ENCODE measurements around the gene ZNF548. TPM values are rescaled to one million over a fixed set of nuclear protein-coding genes. Genes with fewer than 3 reads are reported as not detected.
"Not testable (repeated sequence)": the region's sequence is repeated elsewhere in the genome, so short reads cannot be mapped to it uniquely, and the experiment has no call there.

The ZNF548 gene
- total RNA-seq, 1 experiment from 2014 or later, result 4.9 TPM

DNA sequence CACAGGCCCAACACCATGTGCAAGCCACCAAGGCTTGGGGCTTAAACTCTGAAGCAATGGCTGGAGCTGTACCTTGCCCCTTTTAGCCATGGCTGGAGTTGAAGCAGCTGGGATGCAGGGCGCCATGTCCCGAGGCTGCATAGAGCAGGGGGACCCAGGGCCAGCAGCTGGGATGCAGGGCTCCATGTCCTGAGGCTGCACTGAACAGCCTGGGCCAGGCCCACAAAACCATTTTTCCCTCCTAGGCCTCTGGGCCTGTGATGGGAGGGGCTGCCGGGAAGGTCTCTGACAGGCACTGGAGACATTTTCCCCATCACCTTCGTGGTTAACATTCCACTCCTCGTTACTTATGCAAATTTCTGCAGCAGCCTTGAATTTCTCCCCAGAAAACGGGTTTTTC lies 15.5 kb upstream of the ZNF548 start:
- H3K36me3 Mint-ChIP-seq (ENCODE audit: insufficient read depth, unreplicated experiment), result peaks cover 17% of the 10 kb centered on the region
- H3K4me1 Mint-ChIP-seq (ENCODE audit: low read depth, unreplicated experiment), result no peaks in the 10 kb centered on the region
- Histone ChIP-seq H3K9me3 (peaks cover 36% of the 10 kb centered on the region), H3K4me3 (ENCODE audit: low read depth, low read length) (no peak overlapping the region), H3K4me1 (no peaks in the 10 kb centered on the region), H3K27me3 (replicated peaks; ENCODE audit: control insufficient read depth, insufficient read depth, low read length) (no peaks in the 10 kb centered on the region), H3K36me3 (ENCODE audit: control insufficient read depth, insufficient read depth, low read length) (no peaks in the 10 kb centered on the region; the same call in 1 of the 2 replicates)
- H3K9me3 Mint-ChIP-seq (ENCODE audit: unreplicated experiment), result peaks cover 33% of the 10 kb centered on the region
- no peak overlapping the region for H3K27ac Mint-ChIP-seq (ENCODE audit: unreplicated experiment)
- TF ChIP-seq, protein P1, sequence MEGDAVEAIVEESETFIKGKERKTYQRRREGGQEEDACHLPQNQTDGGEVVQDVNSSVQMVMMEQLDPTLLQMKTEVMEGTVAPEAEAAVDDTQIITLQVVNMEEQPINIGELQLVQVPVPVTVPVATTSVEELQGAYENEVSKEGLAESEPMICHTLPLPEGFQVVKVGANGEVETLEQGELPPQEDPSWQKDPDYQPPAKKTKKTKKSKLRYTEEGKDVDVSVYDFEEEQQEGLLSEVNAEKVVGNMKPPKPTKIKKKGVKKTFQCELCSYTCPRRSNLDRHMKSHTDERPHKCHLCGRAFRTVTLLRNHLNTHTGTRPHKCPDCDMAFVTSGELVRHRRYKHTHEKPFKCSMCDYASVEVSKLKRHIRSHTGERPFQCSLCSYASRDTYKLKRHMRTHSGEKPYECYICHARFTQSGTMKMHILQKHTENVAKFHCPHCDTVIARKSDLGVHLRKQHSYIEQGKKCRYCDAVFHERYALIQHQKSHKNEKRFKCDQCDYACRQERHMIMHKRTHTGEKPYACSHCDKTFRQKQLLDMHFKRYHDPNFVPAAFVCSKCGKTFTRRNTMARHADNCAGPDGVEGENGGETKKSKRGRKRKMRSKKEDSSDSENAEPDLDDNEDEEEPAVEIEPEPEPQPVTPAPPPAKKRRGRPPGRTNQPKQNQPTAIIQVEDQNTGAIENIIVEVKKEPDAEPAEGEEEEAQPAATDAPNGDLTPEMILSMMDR (IDR thresholded peaks at IDR 0.05; ENCODE audit: insufficient read depth in 1 of 2, low read depth in 1 of 2, low read length in 1 of 2, severe bottlenecking in 1 of 2, unreplicated experiment in 1 of 2), result no peak
- BruUV-seq (replicated peaks), result no TSS peak
- no peak for DNase-seq
- intact Hi-C loops (cut with micrococcal nuclease; ENCODE audit: unreplicated experiment), result no loop called here
- ChIA-PET POLR2A (no interaction called here), CTCF (no interaction called here)
- no peaks in the 10 kb centered on the region for H3K27me3 Mint-ChIP-seq (ENCODE audit: insufficient read depth, unreplicated experiment)
- no peak overlapping the region for H3K4me3 Mint-ChIP-seq (ENCODE audit: unreplicated experiment)

DNA sequence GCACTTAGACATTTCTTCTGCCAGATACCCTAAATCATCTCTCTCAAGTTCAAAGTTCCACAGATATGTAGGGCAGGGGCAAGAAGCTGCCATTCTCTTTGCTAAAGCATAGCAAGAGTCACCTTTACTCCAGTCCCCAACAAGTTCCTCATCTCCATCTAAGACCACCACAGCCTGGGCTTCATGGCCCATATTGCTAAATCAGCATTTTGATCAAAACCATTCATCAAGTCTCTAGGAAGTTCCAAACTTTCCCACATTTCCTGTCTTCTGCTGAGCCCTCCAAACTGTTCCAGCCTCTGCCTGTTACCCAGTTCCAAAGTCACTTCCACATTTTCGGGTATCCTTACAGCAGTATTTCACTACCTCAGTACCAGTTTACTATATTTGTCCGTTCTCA lies 15.0 kb upstream of the ZNF548 start:
- H3K36me3 Mint-ChIP-seq (ENCODE audit: insufficient read depth, unreplicated experiment), result peaks cover 17% of the 10 kb centered on the region

DNA sequence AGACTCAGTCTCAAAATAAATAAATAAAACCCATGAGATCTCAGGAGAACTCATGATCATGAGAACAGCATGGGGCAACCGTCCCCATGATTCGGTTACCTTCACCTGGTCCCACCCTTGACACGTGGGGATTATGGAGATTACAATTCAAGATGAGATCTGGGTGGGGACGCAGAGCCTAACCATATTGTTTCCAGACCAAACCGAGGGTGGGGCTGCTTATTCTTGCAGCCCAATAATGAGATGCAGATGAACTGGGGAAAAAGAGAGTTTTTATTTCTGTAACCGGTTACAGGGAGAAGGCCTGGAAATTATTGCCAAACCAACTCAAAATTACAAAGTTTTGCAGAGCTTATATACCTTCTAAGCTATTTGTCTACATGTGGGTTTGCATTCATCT lies 13.5 kb upstream of the ZNF548 start:
- BruUV-seq (replicated peaks), result no TSS peak
- Mint-ChIP-seq H3K27me3 (ENCODE audit: insufficient read depth, unreplicated experiment) (no peaks in the 10 kb centered on the region), H3K4me1 (ENCODE audit: low read depth, unreplicated experiment) (no peaks in the 10 kb centered on the region), H3K4me3 (ENCODE audit: unreplicated experiment) (no peak overlapping the region), H3K27ac (ENCODE audit: unreplicated experiment) (no peak overlapping the region), H3K9me3 (ENCODE audit: unreplicated experiment) (peaks cover 50% of the 10 kb centered on the region), H3K36me3 (ENCODE audit: insufficient read depth, unreplicated experiment) (peaks cover 17% of the 10 kb centered on the region)
- no peak for DNase-seq
- TF ChIP-seq, protein P1 (IDR thresholded peaks at IDR 0.05; ENCODE audit: insufficient read depth in 1 of 2, low read depth in 1 of 2, low read length in 1 of 2, severe bottlenecking in 1 of 2, unreplicated experiment in 1 of 2), result no peak
- H3K4me1 ChIP-seq, result no peaks in the 10 kb centered on the region
- intact Hi-C loops (cut with micrococcal nuclease; ENCODE audit: unreplicated experiment), result no loop called here
- ChIA-PET POLR2A (no interaction called here), CTCF (no interaction called here)
- H3K27me3 ChIP-seq (replicated peaks; ENCODE audit: control insufficient read depth, insufficient read depth, low read length), result no peaks in the 10 kb centered on the region
- no peak overlapping the region for H3K4me3 ChIP-seq (ENCODE audit: low read depth, low read length)
- H3K36me3 ChIP-seq (ENCODE audit: control insufficient read depth, insufficient read depth, low read length), result no peaks in the 10 kb centered on the region; the same call in 1 of the 2 replicates
- peaks cover 44% of the 10 kb centered on the region for H3K9me3 ChIP-seq

More for the DNA sequence above, 15.0 kb upstream of the ZNF548 start:
- H3K27me3 Mint-ChIP-seq (ENCODE audit: insufficient read depth, unreplicated experiment); H3K4me1 ChIP-seq; H3K27me3 ChIP-seq (replicated peaks; ENCODE audit: control insufficient read depth, insufficient read depth, low read length); H3K4me3 ChIP-seq (ENCODE audit: low read depth, low read length); CTCF ChIA-PET; H3K4me1 Mint-ChIP-seq (ENCODE audit: low read depth, unreplicated experiment); H3K27ac Mint-ChIP-seq (ENCODE audit: unreplicated experiment); H3K4me3 Mint-ChIP-seq (ENCODE audit: unreplicated experiment); POLR2A ChIA-PET; BruUV-seq (replicated peaks); DNase-seq; H3K36me3 ChIP-seq (ENCODE audit: control insufficient read depth, insufficient read depth, low read length); intact Hi-C loops (cut with micrococcal nuclease; ENCODE audit: unreplicated experiment): not testable (repeated sequence)
- H3K9me3 Mint-ChIP-seq (ENCODE audit: unreplicated experiment), result peaks cover 37% of the 10 kb centered on the region
- H3K9me3 ChIP-seq, result peaks cover 41% of the 10 kb centered on the region
